WERI-Rb-1 (cell line): Measurements from ENCODE around the gene YTHDF1.

ENCODE experiments used
- DNase-seq: peaks from one replicate; pipeline ENCODE4 v3.0.0-alpha.2; 2020
- H3K27ac ChIP-seq: fragments of 250-450 bp; sonication (Bioruptor Pico); 2 replicates; pipeline ENCODE4 v1.5.1; 2020; ENCODE audit warnings: mild to moderate bottlenecking, moderate library complexity
- H3K27me3 ChIP-seq: fragments of 250-450 bp; sonication (Bioruptor Pico); 2 replicates; pipeline ENCODE4 v1.5.1; 2021; ENCODE audit warnings: mild to moderate bottlenecking, low read depth, moderate library complexity; ENCODE audit not compliant: insufficient read depth, severe bottlenecking
- H3K36me3 ChIP-seq: fragments of 250-450 bp; sonication (Bioruptor Pico); 2 replicates; pipeline ENCODE4 v1.5.1; 2020; ENCODE audit warnings: mild to moderate bottlenecking, moderate library complexity
- H3K4me3 ChIP-seq: 2 replicates; pipeline ENCODE4 v1.5.1; 2011; ENCODE audit warnings: low read depth, mild to moderate bottlenecking, control low read depth, low read length
- H3K9me3 ChIP-seq: fragments of 250-450 bp; sonication (Bioruptor Pico); 2 replicates; pipeline ENCODE4 v1.5.1; 2021; ENCODE audit warnings: mild to moderate bottlenecking, moderate library complexity; ENCODE audit not compliant: severe bottlenecking
- TF ChIP-seq, protein P1 (sequence below): IDR thresholded peaks from 2 replicates; pipeline ENCODE4 v1.5.1; 2011; ENCODE audit warnings: low read depth, mild to moderate bottlenecking, control low read depth, inconsistent platforms, low read length

YTHDF1 gene

DNA sequence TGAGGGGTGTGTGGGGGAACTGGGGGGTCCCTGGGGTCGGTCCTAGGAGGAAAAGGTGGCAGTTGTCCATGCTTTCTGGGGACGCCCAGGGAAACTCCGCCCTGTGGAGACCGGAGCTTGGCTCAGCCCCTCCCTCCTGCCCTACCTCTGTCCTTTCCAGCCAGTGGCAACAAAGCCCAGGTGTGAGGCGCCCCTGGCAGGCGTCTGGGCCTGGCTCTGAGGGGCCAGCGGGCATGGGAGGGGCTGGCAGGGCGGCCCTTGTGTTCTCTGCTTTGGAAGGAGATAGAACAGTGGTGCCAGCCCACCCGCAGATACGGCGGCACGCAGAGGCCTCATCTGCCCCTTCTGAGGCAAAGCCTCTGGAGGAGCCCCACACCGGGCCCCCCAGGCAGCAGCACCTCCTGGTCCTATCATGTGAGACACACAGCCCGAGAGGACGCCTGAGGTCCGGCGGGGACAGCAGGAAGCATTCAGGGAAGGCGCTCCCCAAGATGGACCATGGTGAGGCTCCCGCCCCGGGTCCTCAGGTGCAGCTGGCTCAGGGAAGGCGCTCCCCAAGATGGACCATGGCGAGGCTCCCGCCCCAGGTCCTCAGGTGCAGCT lies 47.9 kb downstream of the YTHDF1 start:
- TF ChIP-seq, protein P1, sequence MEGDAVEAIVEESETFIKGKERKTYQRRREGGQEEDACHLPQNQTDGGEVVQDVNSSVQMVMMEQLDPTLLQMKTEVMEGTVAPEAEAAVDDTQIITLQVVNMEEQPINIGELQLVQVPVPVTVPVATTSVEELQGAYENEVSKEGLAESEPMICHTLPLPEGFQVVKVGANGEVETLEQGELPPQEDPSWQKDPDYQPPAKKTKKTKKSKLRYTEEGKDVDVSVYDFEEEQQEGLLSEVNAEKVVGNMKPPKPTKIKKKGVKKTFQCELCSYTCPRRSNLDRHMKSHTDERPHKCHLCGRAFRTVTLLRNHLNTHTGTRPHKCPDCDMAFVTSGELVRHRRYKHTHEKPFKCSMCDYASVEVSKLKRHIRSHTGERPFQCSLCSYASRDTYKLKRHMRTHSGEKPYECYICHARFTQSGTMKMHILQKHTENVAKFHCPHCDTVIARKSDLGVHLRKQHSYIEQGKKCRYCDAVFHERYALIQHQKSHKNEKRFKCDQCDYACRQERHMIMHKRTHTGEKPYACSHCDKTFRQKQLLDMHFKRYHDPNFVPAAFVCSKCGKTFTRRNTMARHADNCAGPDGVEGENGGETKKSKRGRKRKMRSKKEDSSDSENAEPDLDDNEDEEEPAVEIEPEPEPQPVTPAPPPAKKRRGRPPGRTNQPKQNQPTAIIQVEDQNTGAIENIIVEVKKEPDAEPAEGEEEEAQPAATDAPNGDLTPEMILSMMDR: no peak
- Histone ChIP-seq H3K27me3 (no peaks in the 10 kb centered on the region), H3K27ac (no peak overlapping the region), H3K9me3 (no peaks in the 10 kb centered on the region), H3K36me3 (no peaks in the 10 kb centered on the region), H3K4me3 (no peak overlapping the region)
- no peak for DNase-seq

DNA sequence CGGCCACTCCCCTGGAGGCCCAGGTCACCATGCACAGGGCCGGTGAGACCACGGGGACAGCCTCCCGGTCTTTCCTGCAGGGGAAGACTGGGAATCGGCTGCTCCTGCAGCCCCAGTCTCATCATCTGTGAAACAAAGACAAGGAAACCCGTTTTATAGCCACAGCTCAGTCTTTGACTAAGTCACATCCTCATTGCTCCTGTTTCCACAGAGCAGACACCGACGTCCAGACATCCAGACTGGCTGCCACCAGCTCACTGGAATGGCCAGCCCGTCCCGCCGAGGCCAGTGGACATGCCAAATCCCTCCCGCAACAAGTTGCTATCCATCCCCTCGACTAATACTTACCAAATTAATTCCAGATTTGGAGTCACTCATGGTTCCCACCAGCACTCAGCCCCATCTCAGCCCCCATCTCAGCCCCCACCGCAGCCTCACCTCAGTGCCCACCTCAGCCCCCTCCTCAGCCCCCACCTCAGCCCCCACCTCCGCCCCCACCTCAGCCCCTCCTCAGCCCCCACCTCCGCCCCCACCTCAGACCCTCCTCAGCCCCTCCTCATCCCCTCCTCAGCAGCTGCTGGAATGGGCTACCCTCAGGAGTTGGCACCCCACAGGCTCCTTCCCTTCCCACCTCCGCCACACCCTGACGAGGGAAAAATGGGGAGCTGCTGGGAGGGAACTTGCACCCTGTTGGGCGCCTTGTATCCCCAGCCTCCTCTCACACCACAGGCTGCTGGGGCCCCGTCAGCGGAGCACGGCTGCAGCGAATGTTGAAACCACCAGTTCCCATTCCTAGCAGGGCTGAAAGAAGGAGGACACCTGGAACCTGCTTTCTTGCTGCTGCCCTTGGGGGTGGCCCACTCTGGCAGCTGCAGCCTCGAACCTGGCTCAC lies 48.7 kb downstream of the YTHDF1 start:
- DNase-seq: no peak
- TF ChIP-seq, protein P1: no peak
- no peaks in the 10 kb centered on the region for H3K9me3 ChIP-seq
- no peaks in the 10 kb centered on the region for H3K27me3 ChIP-seq
- H3K27ac ChIP-seq: no peak overlapping the region
- H3K36me3 ChIP-seq: no peaks in the 10 kb centered on the region
- no peak overlapping the region for H3K4me3 ChIP-seq

- TF ChIP-seq, protein P1: no peak
- DNase-seq: no peak
- no peaks in the 10 kb centered on the region for H3K27me3 ChIP-seq
- H3K27ac ChIP-seq: no peak overlapping the region
- no peak overlapping the region for H3K4me3 ChIP-seq
- no peaks in the 10 kb centered on the region for H3K9me3 ChIP-seq
- H3K36me3 ChIP-seq: no peaks in the 10 kb centered on the region
Observed at GRCh38 chr20:63166193-63167020, 49.5 kb downstream of the YTHDF1 start.

GRCh38 chr20:63165356-63166192 lies 50.4 kb downstream of the YTHDF1 start:
- TF ChIP-seq, protein P1: no peak
- Histone ChIP-seq H3K27me3 (no peaks in the 10 kb centered on the region), H3K9me3 (no peaks in the 10 kb centered on the region), H3K4me3 (no peak overlapping the region), H3K27ac (no peak overlapping the region), H3K36me3 (no peaks in the 10 kb centered on the region)
- no peak for DNase-seq
